OCI-LY7 (cell line): ENCODE measurements around the gene KRT12.

Source experiments
- EZH2phosphoT487 ChIP-seq: fragments of 200-600 bp; sonication (generic); IDR thresholded peaks from 2 replicates; pipeline ENCODE4 v1.6.1; 2018; ENCODE audit warnings: low read depth, borderline replicate concordance, mild to moderate bottlenecking, mixed run types, antibody characterized with exemption, low read length, moderate library complexity, mixed read lengths
- TF ChIP-seq, protein P1 (sequence below): fragments of 200-600 bp; sonication (generic); conservative IDR thresholded peaks from 2 replicates; pipeline ENCODE4 v1.5.1; 2014; ENCODE audit warnings: mild to moderate bottlenecking, antibody characterized with exemption, low read length, moderate library complexity, mixed read lengths

DNA sequence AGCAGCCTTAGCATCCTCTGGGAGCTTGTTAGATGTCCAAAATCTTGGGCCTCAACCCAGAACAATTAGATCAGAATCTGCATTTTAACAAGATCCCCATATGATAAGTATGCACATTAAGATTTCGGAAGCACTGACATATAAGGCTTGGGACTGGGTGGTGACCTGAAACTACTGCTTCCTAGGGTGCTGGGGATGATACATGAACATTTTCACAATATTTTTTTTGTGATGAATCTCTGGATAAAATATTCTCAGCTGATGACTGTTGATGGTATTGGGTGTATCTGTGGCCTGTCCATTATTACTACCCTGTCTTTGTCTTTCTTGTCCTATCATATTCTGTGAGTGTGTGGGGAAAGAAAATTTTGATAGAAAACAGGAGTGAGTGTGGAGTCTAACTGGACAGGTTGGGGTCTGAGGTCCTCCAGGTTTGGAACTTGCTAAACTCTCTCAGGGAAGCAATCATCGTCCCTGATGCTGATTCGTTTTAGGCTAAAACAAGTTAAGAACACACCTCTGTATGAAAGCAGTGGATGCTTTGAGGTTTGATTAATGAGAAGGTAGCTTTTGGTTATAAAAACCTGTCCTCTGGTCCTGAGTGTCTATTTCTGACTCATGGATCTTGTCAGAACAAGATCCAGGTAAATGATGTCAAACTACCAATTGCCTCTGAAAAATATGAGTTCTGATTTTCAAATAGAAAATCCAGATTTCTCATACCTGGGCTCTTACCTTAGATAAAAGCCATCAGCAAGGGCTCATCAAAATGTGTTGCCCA is 47.2 kb upstream of the KRT12 start:
- TF ChIP-seq, protein P1, sequence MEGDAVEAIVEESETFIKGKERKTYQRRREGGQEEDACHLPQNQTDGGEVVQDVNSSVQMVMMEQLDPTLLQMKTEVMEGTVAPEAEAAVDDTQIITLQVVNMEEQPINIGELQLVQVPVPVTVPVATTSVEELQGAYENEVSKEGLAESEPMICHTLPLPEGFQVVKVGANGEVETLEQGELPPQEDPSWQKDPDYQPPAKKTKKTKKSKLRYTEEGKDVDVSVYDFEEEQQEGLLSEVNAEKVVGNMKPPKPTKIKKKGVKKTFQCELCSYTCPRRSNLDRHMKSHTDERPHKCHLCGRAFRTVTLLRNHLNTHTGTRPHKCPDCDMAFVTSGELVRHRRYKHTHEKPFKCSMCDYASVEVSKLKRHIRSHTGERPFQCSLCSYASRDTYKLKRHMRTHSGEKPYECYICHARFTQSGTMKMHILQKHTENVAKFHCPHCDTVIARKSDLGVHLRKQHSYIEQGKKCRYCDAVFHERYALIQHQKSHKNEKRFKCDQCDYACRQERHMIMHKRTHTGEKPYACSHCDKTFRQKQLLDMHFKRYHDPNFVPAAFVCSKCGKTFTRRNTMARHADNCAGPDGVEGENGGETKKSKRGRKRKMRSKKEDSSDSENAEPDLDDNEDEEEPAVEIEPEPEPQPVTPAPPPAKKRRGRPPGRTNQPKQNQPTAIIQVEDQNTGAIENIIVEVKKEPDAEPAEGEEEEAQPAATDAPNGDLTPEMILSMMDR: no peak
- TF ChIP-seq EZH2phosphoT487: no peak
